Chondrocyte (in vitro differentiated cells): ENCODE measurements around the gene HTR2B. TPM values are rescaled to one million over a fixed set of nuclear protein-coding genes. Genes with fewer than 3 reads are reported as not detected.

Experiments
- DNase-seq: peaks from one replicate; pipeline ENCODE4 v3.0.0; 2021; ENCODE audit warnings: mixed read lengths, low spot score
- H3K27ac Mint-ChIP-seq: one replicate; pipeline ENCODE4 v1.8.0; 2021; ENCODE audit warnings: mild to moderate bottlenecking, moderate library complexity, mixed read lengths; ENCODE audit not compliant: unreplicated experiment
- H3K27me3 Mint-ChIP-seq: 2 replicates; pipeline ENCODE4 v1.8.0; 2021; ENCODE audit warnings: low read depth, mixed read lengths
- H3K36me3 Mint-ChIP-seq: 2 replicates; pipeline ENCODE4 v1.8.0; 2021; ENCODE audit warnings: low read depth, mixed read lengths
- H3K4me1 Mint-ChIP-seq: 2 replicates; pipeline ENCODE4 v1.8.0; 2021; ENCODE audit warnings: low read depth, mild to moderate bottlenecking, mixed read lengths
- H3K4me3 Mint-ChIP-seq: one replicate; pipeline ENCODE4 v1.8.0; 2021; ENCODE audit warnings: mild to moderate bottlenecking, moderate library complexity, mixed read lengths; ENCODE audit not compliant: unreplicated experiment
- H3K9me3 Mint-ChIP-seq: 2 replicates; pipeline ENCODE4 v1.8.0; 2021; ENCODE audit warnings: low read depth, mixed read lengths
- total RNA-seq: library from RNA; stranded (reverse); gene quantifications from 3 replicates; pipeline ENCODE4 v1.2.1, GENCODE V29; 2021
- TF ChIP-seq, protein P1 (sequence below): fragments of 200-600 bp; sonication (generic); IDR thresholded peaks from 2 replicates; pipeline ENCODE4 v1.5.0; 2021; ENCODE audit warnings: antibody characterized with exemption, mild to moderate bottlenecking, moderate library complexity

HTR2B gene
- total RNA-seq, 1 donor from 2014 or later = 0.85 TPM

DNA sequence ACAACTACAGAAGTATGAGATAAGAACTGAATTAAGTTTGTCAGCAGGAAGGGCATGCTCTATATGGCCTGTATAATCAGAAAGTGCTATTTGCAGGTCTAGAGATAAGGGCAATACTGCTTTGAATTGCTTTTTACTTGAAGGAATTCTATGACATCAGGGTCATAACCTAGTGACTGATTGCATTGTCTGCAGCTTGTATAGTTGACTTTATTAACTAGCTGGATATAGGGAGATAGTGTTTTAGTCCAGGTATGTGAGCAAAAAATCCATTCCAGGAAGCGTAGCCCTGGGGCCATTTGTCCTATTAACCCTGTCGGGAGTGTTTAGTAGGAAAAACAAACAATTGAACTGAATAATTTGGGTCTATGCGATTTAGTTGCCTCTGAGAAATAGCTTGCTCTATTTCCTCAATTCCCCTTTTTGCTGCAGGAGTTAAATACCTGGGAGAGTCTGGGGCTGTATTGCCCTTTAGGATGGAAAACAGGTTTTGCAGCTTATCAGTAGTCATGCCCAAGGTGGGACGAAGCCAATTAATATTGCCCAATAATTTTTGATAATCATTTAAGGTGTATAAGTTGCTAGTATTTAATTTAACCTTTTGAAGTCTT lies 30.0 kb downstream of the HTR2B start:
- no peak overlapping the region for H3K4me3 Mint-ChIP-seq
- H3K36me3 Mint-ChIP-seq = peaks cover 28% of the 10 kb centered on the region
- H3K27me3 Mint-ChIP-seq = no peaks in the 10 kb centered on the region
- no peak overlapping the region for H3K27ac Mint-ChIP-seq
- no peaks in the 10 kb centered on the region for H3K9me3 Mint-ChIP-seq
- TF ChIP-seq, protein P1, sequence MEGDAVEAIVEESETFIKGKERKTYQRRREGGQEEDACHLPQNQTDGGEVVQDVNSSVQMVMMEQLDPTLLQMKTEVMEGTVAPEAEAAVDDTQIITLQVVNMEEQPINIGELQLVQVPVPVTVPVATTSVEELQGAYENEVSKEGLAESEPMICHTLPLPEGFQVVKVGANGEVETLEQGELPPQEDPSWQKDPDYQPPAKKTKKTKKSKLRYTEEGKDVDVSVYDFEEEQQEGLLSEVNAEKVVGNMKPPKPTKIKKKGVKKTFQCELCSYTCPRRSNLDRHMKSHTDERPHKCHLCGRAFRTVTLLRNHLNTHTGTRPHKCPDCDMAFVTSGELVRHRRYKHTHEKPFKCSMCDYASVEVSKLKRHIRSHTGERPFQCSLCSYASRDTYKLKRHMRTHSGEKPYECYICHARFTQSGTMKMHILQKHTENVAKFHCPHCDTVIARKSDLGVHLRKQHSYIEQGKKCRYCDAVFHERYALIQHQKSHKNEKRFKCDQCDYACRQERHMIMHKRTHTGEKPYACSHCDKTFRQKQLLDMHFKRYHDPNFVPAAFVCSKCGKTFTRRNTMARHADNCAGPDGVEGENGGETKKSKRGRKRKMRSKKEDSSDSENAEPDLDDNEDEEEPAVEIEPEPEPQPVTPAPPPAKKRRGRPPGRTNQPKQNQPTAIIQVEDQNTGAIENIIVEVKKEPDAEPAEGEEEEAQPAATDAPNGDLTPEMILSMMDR = no peak
- DNase-seq = no peak
- H3K4me1 Mint-ChIP-seq = no peaks in the 10 kb centered on the region

DNA sequence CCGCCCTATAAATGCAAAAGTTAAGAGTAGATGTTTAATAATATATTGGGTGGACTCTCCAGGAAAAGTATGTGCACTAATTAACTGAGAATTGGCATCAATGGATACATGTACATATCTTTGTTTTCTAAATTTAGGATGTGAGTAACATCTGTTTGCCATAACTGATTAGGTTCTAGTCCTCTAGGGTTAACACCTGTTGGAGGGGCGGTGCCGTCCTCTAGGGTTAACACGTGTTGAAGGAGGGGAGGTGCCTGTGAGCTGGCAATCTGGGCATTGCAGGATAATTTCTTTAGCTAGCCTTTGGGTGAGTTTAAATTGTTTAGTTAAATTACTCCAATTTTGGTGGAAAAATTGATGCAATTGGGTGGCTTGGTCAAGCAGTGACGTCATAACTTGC lies 30.9 kb downstream of the HTR2B start:
- Mint-ChIP-seq H3K36me3 (peaks cover 26% of the 10 kb centered on the region), H3K27ac (no peak overlapping the region), H3K4me3 (no peak overlapping the region), H3K9me3 (no peaks in the 10 kb centered on the region), H3K4me1 (no peaks in the 10 kb centered on the region), H3K27me3 (no peaks in the 10 kb centered on the region)
- no peak for DNase-seq
- TF ChIP-seq, protein P1 = no peak

DNA sequence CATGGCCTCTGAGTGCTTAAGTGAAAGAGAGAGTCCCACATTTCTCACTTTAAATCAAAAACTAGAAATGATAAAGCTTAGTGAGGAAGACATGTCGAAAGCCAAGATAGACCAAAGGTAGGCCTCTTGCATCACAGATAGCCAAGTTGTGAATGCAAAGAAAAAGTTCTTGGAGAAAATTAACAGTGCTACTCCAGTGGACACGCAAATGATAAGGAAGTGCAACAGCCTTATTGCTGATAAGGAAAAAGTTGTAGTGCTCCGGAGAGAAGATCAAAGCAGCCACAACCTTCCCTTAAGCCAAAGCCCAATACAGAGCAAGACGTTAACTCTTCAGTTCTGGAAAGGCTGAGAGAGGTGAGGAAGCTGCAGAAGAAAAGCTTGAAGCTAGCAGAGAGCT lies 36.1 kb downstream of the HTR2B start:
- TF ChIP-seq, protein P1 = no peak
- Mint-ChIP-seq H3K27me3 (no peaks in the 10 kb centered on the region), H3K4me1 (no peaks in the 10 kb centered on the region), H3K36me3 (peaks cover 36% of the 10 kb centered on the region), H3K4me3 (no peak overlapping the region), H3K27ac (no peak overlapping the region), H3K9me3 (no peaks in the 10 kb centered on the region)
- no peak for DNase-seq

DNA sequence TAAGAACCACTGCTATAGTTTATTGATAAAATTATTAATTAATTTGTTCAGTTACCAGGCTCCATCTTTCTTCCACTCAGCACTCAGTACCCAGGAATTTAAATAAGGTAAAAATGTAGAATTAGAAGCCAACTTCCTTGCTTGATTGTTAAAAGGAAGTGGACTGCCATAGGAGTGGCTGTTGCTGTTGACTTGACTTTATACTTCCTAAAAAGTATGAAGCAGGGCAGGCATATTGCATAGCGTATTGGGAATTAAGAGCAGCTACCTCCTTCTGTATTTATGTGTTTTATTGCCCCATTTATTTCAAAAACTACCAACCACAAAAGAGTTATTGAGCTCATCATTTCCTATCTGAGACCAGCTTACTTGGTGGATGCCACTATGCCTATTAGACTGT lies 40.3 kb downstream of the HTR2B start:
- Mint-ChIP-seq H3K27me3 (no peaks in the 10 kb centered on the region), H3K27ac (no peak overlapping the region), H3K36me3 (peaks cover 41% of the 10 kb centered on the region), H3K4me3 (no peak overlapping the region), H3K9me3 (no peaks in the 10 kb centered on the region), H3K4me1 (no peaks in the 10 kb centered on the region)
- TF ChIP-seq, protein P1 = no peak
- no peak for DNase-seq

DNA sequence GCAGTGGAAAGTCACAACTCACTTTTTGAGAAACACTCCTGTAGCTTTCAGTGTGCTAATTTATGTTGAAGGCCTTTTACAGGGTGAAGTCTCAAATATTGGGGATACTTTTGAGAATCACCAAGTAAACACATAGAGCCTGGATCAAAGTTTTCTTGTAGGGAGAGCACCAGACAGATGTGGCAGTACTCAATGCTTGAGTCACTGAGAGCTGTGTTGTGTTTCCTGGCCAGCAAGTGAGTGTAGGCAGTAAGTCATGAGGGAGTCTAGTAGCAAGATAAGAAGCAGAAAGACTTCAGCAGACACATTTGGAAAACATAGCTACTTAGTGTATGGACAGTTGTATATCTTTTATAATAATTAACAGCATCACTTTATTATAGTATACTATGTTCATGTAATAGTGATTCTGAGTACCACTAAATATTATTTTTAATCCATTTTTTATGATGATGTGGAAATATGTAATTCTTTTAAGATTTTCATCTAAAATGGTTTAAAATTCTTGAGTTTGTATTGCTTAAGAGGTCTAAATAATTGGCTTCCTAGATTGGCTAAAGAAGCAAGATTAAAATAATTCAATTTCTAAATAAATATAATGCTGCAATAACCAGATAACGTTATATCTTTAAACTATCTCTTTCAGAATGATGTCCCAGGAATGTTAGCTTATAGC lies 55.3 kb downstream of the HTR2B start:
- H3K4me3 Mint-ChIP-seq = no peak overlapping the region
- no peaks in the 10 kb centered on the region for H3K27me3 Mint-ChIP-seq
- H3K27ac Mint-ChIP-seq = no peak overlapping the region
- no peaks in the 10 kb centered on the region for H3K4me1 Mint-ChIP-seq
- H3K36me3 Mint-ChIP-seq = peaks cover 24% of the 10 kb centered on the region
- no peak for DNase-seq
- H3K9me3 Mint-ChIP-seq = no peaks in the 10 kb centered on the region
- TF ChIP-seq, protein P1 = no peak
